Kidney (tissue), 14 donors: ENCODE data around the gene ZSCAN20. TPM values are rescaled to one million over a fixed set of nuclear protein-coding genes. Genes with fewer than 3 reads are reported as not detected.

Experiments
- DNase-seq, 5 donors: peaks; one replicate each; pipeline ENCODE4 v3.0.0-alpha.2; 2013 to 2020
- FAIRE-seq: peaks from 2 replicates; lab custom pipeline; 2012; peaks lifted over from hg19 to GRCh38; lab: Jason Lieb, UNC
- H3K27ac ChIP-seq, 2 donors: one replicate each; pipeline ENCODE4 v1.7.0; 2013; ENCODE audit warnings: low read depth in 2 of 2, low read length in 2 of 2, inconsistent platforms in 1 of 2
- H3K27me3 ChIP-seq: one replicate; pipeline ENCODE4 v1.7.1; 2013; ENCODE audit warnings: low read length, inconsistent platforms; ENCODE audit not compliant: control insufficient read depth, insufficient read depth
- H3K36me3 ChIP-seq, 3 donors: one replicate each; pipeline versions ENCODE4 v1.7.0 to v1.7.1; 2013; ENCODE audit warnings: low read length in 3 of 3, control low read depth in 1 of 3, inconsistent platforms in 1 of 3; ENCODE audit not compliant: insufficient read depth in 3 of 3, control insufficient read depth in 2 of 3
- H3K4me1 ChIP-seq, 3 donors: one replicate each; pipeline versions ENCODE4 v1.7.0 to v1.7.1; 2013; ENCODE audit warnings: low read length in 3 of 3, inconsistent platforms in 1 of 3, low read depth in 1 of 3; ENCODE audit not compliant: control insufficient read depth in 2 of 3, insufficient read depth in 2 of 3
- H3K4me3 ChIP-seq, 3 donors: one replicate each; pipeline versions ENCODE4 v1.7.0 to v1.8.1; 2013; ENCODE audit warnings: low read length in 3 of 3, control low read depth in 1 of 3, inconsistent platforms in 1 of 3
- H3K9ac ChIP-seq, 3 donors: one replicate each; pipeline versions ENCODE4 v1.7.0 to v1.7.1; 2013; ENCODE audit warnings: low read length in 3 of 3, control low read depth in 1 of 3, inconsistent platforms in 1 of 3
- H3K9me3 ChIP-seq, 3 donors: one replicate each; pipeline versions ENCODE4 v1.7.0 to v1.7.1; 2013; ENCODE audit warnings: low read length in 3 of 3, control low read depth in 1 of 3, inconsistent platforms in 1 of 3; ENCODE audit not compliant: control insufficient read depth in 2 of 3, insufficient read depth in 1 of 3
- CTCF ChIP-seq: IDR thresholded peaks from 3 replicates; pipeline ENCODE4 v1.5.1; 2012; ENCODE audit warnings: mild to moderate bottlenecking, moderate library complexity, borderline replicate concordance; ENCODE audit not compliant: insufficient read depth; ENCODE audit errors: extremely low read depth
- intact Hi-C: fragments of 100-400 bp; cut with DNase I; formaldehyde crosslinking; loops from one replicate; pipeline ENCODE4 v1.11.1; 2022
- polyA plus RNA-seq: library from polyadenylated mRNA; stranded (reverse); fragments of 350-450 nt; fragmentation: Illumina TruSeq; extraction: RNeasy Lipid Tissue Mini Kit (QIAGEN cat#74804); gene quantifications from one replicate; pipeline ENCODE4 v1.2.3, GENCODE V29; 2014; ENCODE audit warnings: low read depth, low replicate concordance; ENCODE audit not compliant: insufficient read depth
- total RNA-seq: library from RNA; stranded (reverse); fragmentation: NEBNext Ultra II Directional; extraction: Animal tissue kit (Norgen Biotek cat#: 25700); gene quantifications from one replicate; pipeline ENCODE4 v1.2.1, GENCODE V29; 2021
- donor health status: control.
- donor health status: control.
- donor health status: control.
- donor health status: control.
- donor health status: control.
- donor health status: DM: yes; HTN: yes; CAD: no.
- donor health status: Normal renal cell carcinoma (clear cell type).

The ZSCAN20 gene
- total and polyA plus RNA-seq, 2 donors from 2014 or later, result 0.99 to 6.3 TPM

GRCh38 chr1:33529957-33530356 is 57.5 kb downstream of the ZSCAN20 start:
- intact Hi-C loops, result no loop called here
- no peak for DNase-seq
- Histone ChIP-seq H3K9ac (no peak overlapping the region), H3K27me3 (no peaks in the 10 kb centered on the region), H3K36me3 (no peaks in the 10 kb centered on the region), H3K9me3 (no peaks in the 10 kb centered on the region), H3K4me3 (no peak overlapping the region), H3K27ac (no peak overlapping the region), H3K4me1 (no peaks in the 10 kb centered on the region)
- FAIRE-seq, result no peak
- TF ChIP-seq CTCF, result no peak

DNA sequence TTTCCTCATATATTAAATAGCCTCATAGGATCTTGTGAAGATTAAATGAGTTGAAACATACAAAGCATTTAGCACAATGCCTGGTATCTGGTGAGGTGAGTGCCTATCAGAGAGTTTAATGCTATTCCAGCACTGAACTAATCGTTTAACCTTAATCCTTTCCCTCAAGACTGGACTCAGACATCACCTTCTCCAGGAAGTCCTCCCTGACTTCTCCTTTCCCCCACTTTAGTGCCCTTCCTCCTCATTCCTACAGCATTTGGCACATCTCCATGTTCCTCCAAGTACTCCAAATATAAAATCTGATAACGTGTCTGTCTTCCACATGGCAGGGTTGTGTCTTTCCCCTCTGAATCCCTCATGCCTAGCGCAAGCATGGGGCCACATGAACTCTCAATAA is 59.8 kb downstream of the ZSCAN20 start:
- no peak for DNase-seq
- TF ChIP-seq CTCF, result no peak
- Histone ChIP-seq H3K9ac (no peak overlapping the region), H3K27me3 (no peaks in the 10 kb centered on the region), H3K27ac (no peak overlapping the region), H3K36me3 (no peaks in the 10 kb centered on the region), H3K4me1 (no peaks in the 10 kb centered on the region), H3K9me3 (no peaks in the 10 kb centered on the region), H3K4me3 (no peak overlapping the region)
- intact Hi-C loops, result no loop called here
- no peak for FAIRE-seq

DNA sequence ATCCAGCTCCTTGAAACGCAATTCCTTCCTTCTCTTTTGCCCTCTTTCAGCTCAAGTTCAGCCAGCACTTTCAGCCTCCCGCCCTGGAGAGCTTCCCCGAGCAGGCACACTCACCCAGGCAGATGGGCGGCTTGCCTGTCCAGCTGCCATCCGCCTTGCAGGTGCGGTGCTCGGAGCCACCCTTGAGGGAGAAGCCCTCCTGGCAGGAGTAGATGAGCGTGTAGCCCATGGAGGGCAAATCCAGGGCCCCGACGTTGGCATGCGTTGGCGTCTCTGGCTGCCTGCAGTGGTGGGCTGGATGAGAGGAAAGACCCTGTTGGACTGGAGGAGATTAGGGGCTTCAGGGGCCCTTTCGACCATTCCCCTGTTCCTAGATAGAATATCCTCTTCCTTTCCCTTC is 60.5 kb downstream of the ZSCAN20 start:
- intact Hi-C loops, result no loop called here
- Histone ChIP-seq H3K9me3 (no peaks in the 10 kb centered on the region), H3K9ac (no peak overlapping the region), H3K27ac (no peak overlapping the region), H3K4me3 (no peak overlapping the region), H3K36me3 (no peaks in the 10 kb centered on the region), H3K4me1 (no peaks in the 10 kb centered on the region), H3K27me3 (no peaks in the 10 kb centered on the region)
- no peak for TF ChIP-seq CTCF
- no peak for DNase-seq
- FAIRE-seq, result no peak

DNA sequence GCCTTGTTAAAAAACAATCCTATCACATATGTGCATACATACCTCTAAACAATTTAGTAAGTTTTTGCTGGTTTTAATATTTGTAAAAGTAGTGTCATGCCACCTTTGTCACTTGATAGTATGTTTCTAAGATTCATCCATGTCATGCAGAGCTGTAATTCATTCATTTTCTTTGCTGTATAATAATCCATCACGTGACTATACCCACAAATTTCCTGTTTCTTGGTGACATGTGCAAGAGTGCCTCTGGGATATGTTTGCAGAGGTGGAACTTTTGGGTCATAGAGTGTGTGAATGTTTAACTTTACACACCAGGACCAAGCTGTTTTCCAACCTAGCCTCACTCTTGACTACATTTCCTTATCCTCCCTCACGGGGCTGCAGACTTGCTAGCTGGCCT is 62.9 kb downstream of the ZSCAN20 start:
- FAIRE-seq (no peak), DNase-seq (no peak)
- Histone ChIP-seq H3K4me3 (no peak overlapping the region), H3K4me1 (no peaks in the 10 kb centered on the region), H3K36me3 (no peaks in the 10 kb centered on the region), H3K27me3 (no peaks in the 10 kb centered on the region), H3K9me3 (no peaks in the 10 kb centered on the region), H3K9ac (no peak overlapping the region), H3K27ac (no peak overlapping the region)
- intact Hi-C loops, result no loop called here
- no peak for TF ChIP-seq CTCF
